Liver (tissue), 9 donors: ENCODE results near the gene HSP90AB1. TPM values are rescaled to one million over a fixed set of nuclear protein-coding genes. Genes with fewer than 3 reads are reported as not detected.

ENCODE experiments used
- DNase-seq: peaks from one replicate; pipeline ENCODE4 v3.0.0-alpha.2; 2017; ENCODE audit warnings: low spot score
- H3K27ac ChIP-seq, 2 donors: one replicate each; pipeline ENCODE4 v1.7.0; 2013; ENCODE audit warnings: inconsistent platforms in 2 of 2, low read length in 2 of 2, control low read depth in 1 of 2, low read depth in 1 of 2, mild to moderate bottlenecking in 1 of 2
- H3K27me3 ChIP-seq, 4 donors: one replicate each; pipeline versions ENCODE4 v1.6.1 to v1.7.0; 2013; ENCODE audit warnings: low read length in 3 of 4, inconsistent platforms in 1 of 4, mild to moderate bottlenecking in 1 of 4, moderate library complexity in 1 of 4; ENCODE audit not compliant: control insufficient read depth in 4 of 4, insufficient read depth in 4 of 4
- H3K36me3 ChIP-seq, 4 donors: one replicate each; pipeline versions ENCODE4 v1.6.1 to v1.7.0; 2013; ENCODE audit warnings: low read length in 3 of 4, mild to moderate bottlenecking in 3 of 4, low read depth in 1 of 4, moderate library complexity in 1 of 4; ENCODE audit not compliant: control insufficient read depth in 4 of 4, insufficient read depth in 3 of 4
- H3K4me1 ChIP-seq, 4 donors: one replicate each; pipeline versions ENCODE4 v1.6.1 to v1.7.0; 2013; ENCODE audit warnings: low read length in 3 of 4, mild to moderate bottlenecking in 3 of 4, moderate library complexity in 1 of 4; ENCODE audit not compliant: control insufficient read depth in 4 of 4, insufficient read depth in 4 of 4
- H3K4me3 ChIP-seq, 3 donors: one replicate each; pipeline versions ENCODE4 v1.6.1 to v1.7.0; 2013; ENCODE audit warnings: low read length in 3 of 3, control low read depth in 1 of 3, low read depth in 1 of 3, mild to moderate bottlenecking in 1 of 3
- H3K9ac ChIP-seq, 2 donors: one replicate each; pipeline ENCODE4 v1.7.0; 2013; ENCODE audit warnings: low read length in 2 of 2, mild to moderate bottlenecking in 2 of 2, moderate library complexity in 2 of 2, control low read depth in 1 of 2, low read depth in 1 of 2
- H3K9me3 ChIP-seq, 4 donors: one replicate each; pipeline versions ENCODE4 v1.6.1 to v1.7.0; 2013; ENCODE audit warnings: low read length in 3 of 4; ENCODE audit not compliant: control insufficient read depth in 4 of 4
- ATF3 ChIP-seq: IDR thresholded peaks from 2 replicates; pipeline ENCODE4 v1.6.1; 2016; ENCODE audit warnings: antibody characterized with exemption
- CTCF ChIP-seq: fragments of 150-350 bp; IDR thresholded peaks from 2 replicates; pipeline ENCODE4 v1.5.1; 2017; ENCODE audit warnings: improper control_type of control experiment, low read depth, low read length; ENCODE audit not compliant: missing input control
- EGR1 ChIP-seq, 2 donors: IDR thresholded peaks; 2 replicates each; pipeline ENCODE4 v1.6.1; 2016 to 2018; ENCODE audit warnings: antibody characterized with exemption in 2 of 2, low read depth in 2 of 2
- GABPA ChIP-seq, 2 donors: IDR thresholded peaks in 1 of 2; conservative IDR thresholded peaks in 1 of 2; 2 replicates each; pipeline ENCODE4 v1.6.1; 2016; ENCODE audit warnings: antibody characterized with exemption in 2 of 2, mild to moderate bottlenecking in 1 of 2, moderate library complexity in 1 of 2
- HNF4A ChIP-seq, 2 donors: conservative IDR thresholded peaks; 2 replicates each; pipeline ENCODE4 v1.6.1; 2016; ENCODE audit warnings: antibody characterized with exemption in 2 of 2, mild to moderate bottlenecking in 2 of 2
- HNF4G ChIP-seq: IDR thresholded peaks from 2 replicates; pipeline ENCODE4 v1.6.1; 2016; ENCODE audit warnings: antibody characterized with exemption
- JUND ChIP-seq, 2 donors: IDR thresholded peaks; 2 replicates each; pipeline ENCODE4 v1.6.1; 2016; ENCODE audit warnings: antibody characterized with exemption in 2 of 2
- MAX ChIP-seq: IDR thresholded peaks from 2 replicates; pipeline ENCODE4 v1.6.1; 2016; ENCODE audit warnings: antibody characterized with exemption
- NR2F2 ChIP-seq: IDR thresholded peaks from 2 replicates; pipeline ENCODE4 v1.6.1; 2016; ENCODE audit warnings: antibody characterized with exemption
- RAD21 ChIP-seq, 2 donors: IDR thresholded peaks; 2 replicates each; pipeline ENCODE4 v1.6.1; 2016; ENCODE audit warnings: antibody characterized with exemption in 2 of 2, mild to moderate bottlenecking in 2 of 2
- REST ChIP-seq: IDR thresholded peaks from 2 replicates; pipeline ENCODE4 v1.6.1; 2016; ENCODE audit warnings: antibody characterized with exemption, mild to moderate bottlenecking
- RXRA ChIP-seq, 2 donors: IDR thresholded peaks; 2 replicates each; pipeline ENCODE4 v1.6.1; 2017 to 2018; ENCODE audit warnings: antibody characterized with exemption in 2 of 2, mild to moderate bottlenecking in 1 of 2
- SP1 ChIP-seq: IDR thresholded peaks from 2 replicates; pipeline ENCODE4 v1.6.1; 2018; ENCODE audit warnings: antibody characterized with exemption, mild to moderate bottlenecking
- TAF1 ChIP-seq: conservative IDR thresholded peaks from 2 replicates; pipeline ENCODE4 v1.6.1; 2016; ENCODE audit warnings: antibody characterized with exemption, mild to moderate bottlenecking
- YY1 ChIP-seq: IDR thresholded peaks from 2 replicates; pipeline ENCODE4 v1.6.1; 2016; ENCODE audit warnings: antibody characterized with exemption, mild to moderate bottlenecking
- WGBS: extraction: QIAGEN DNeasy Blood & Tissue Kit; methylation state at CpG from one replicate; pipeline ENCODE4 v1.1.7; 2013; 5-methylcytosine and 5-hydroxymethylcytosine counted together
- polyA plus RNA-seq, 2 donors: library from polyadenylated mRNA; stranded (reverse) in 1 of 2; unstranded in 1 of 2; fragments of 200-250 nt in 1 of 2; fragments of >200 nt in 1 of 2; fragmentation: Nextera tagmentation in 1 of 2; extraction: Ambion mirVana in 1 of 2; gene quantifications; one replicate each; pipeline versions ENCODE4 v1.2.1 to v1.2.3, GENCODE V29; 2013 to 2015
- total RNA-seq, 2 donors: library from RNA; depleted of rRNA; stranded (reverse); fragments of >200 nt; gene quantifications; one replicate each; pipeline ENCODE4 v1.2.3, GENCODE V29; 2014
- donor health status: healthy.
- donor health status: healthy.
- donor health status: healthy.
- donor health status: healthy.
- donor health status: healthy.

Gene HSP90AB1
- total and polyA plus RNA-seq, 4 donors: 129 to 281 (median 203) TPM

- WGBS: 69% methylated on average over 10 of the region's 10 CpGs
- Histone ChIP-seq H3K9ac (no peak overlapping the region), H3K27me3 (no peaks in the 10 kb centered on the region), H3K27ac (no peak overlapping the region), H3K4me1 (peaks cover 4 to 45% (median 26%) of the 10 kb centered on the region in 4 donors), H3K36me3 (peaks cover 10 to 64% (median 52%) of the 10 kb centered on the region in 4 donors), H3K9me3 (no peaks in the 10 kb centered on the region), H3K4me3 (no peak overlapping the region)
- no peak for TF ChIP-seq GABPA (IDR thresholded peaks at IDR 0.05 in 1 of 2, conservative IDR thresholded peaks at IDR 0.05 in 1 of 2)
- no peak for TF ChIP-seq ATF3
- TF ChIP-seq SP1: no peak
- no peak for TF ChIP-seq HNF4A (conservative IDR thresholded peaks at IDR 0.05)
- TF ChIP-seq RAD21 (IDR thresholded peaks at IDR 0.05): peak; percentile 26 to 69
- no peak for TF ChIP-seq NR2F2
- TF ChIP-seq JUND (IDR thresholded peaks at IDR 0.05): no peak
- no peak for TF ChIP-seq YY1
- TF ChIP-seq CTCF: peak; percentile 29
- TF ChIP-seq RXRA (IDR thresholded peaks at IDR 0.05): peak in 1 of 2 donors; percentile 41
- TF ChIP-seq EGR1 (IDR thresholded peaks at IDR 0.05; ENCODE audit: low read depth in 2 of 2): no peak
- peak; percentile 76 for DNase-seq
Measured at GRCh38 chr6:44253307-44254101, 6.6 kb downstream of the HSP90AB1 start.

- Histone ChIP-seq H3K27ac (no peak overlapping the region), H3K36me3 (peaks cover 7 to 61% (median 49%) of the 10 kb centered on the region in 4 donors), H3K4me1 (peaks cover 2 to 36% (median 17%) of the 10 kb centered on the region in 4 donors), H3K4me3 (no peak overlapping the region), H3K9ac (no peak overlapping the region), H3K27me3 (no peaks in the 10 kb centered on the region), H3K9me3 (no peaks in the 10 kb centered on the region)
- DNase-seq: no peak
- 84% methylated on average over 12 of the region's 12 CpGs for WGBS
- TF ChIP-seq CTCF (no peak), JUND (IDR thresholded peaks at IDR 0.05) (no peak), HNF4A (conservative IDR thresholded peaks at IDR 0.05) (no peak), RAD21 (IDR thresholded peaks at IDR 0.05) (no peak), REST (no peak), MAX (no peak), EGR1 (IDR thresholded peaks at IDR 0.05; ENCODE audit: low read depth in 2 of 2) (no peak), RXRA (IDR thresholded peaks at IDR 0.05) (no peak), YY1 (no peak), SP1 (no peak), ATF3 (no peak), NR2F2 (no peak), TAF1 (no peak), HNF4G (no peak)
Measured at GRCh38 chr6:44254191-44255104, 7.5 kb downstream of the HSP90AB1 start.
